Activated CD8-positive, alpha-beta memory T cell treated with anti-CD3 and anti-CD28 coated beads, Interleukin-2, amount 50 U/mL, for 1 hour (primary cell): Measurements from ENCODE around the gene AP2A2.

Experiments
- DNase-seq: peaks from one replicate; pipeline ENCODE4 v3.0.0-alpha.2; 2020; ENCODE audit errors: extremely low read depth

The AP2A2 gene

GRCh38 chr11:996681-997080, 71.0 kb downstream of the AP2A2 start:
- DNase-seq, result no peak

GRCh38 chr11:997907-998306, 72.2 kb downstream of the AP2A2 start:
- no peak for DNase-seq

DNA sequence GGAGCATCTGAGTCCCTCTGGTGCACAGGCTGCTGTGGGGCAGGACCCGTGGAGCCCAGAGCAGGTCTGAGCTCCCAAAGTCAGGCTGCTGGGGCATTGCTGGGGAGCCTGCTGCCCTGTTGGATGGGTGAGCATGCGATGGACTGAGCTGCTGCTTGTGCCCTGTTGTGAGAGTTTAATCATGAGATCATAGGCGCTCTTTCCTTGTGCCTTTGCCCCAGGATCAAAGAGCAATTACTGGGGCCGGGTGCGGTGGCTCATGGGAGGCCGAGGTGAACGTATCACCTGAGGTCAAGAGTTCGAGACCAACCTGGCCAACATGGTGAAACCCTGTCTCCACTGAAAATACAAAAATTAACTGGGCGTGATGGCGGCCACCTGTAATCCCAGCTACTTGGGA, 73.3 kb downstream of the AP2A2 start:
- DNase-seq, result no peak

- no peak for DNase-seq
These were observed 74.9 kb downstream of the AP2A2 start for GRCh38 chr11:1000357-1001278.

GRCh38 chr11:1001617-1002405, 76.1 kb downstream of the AP2A2 start:
- DNase-seq, result no peak

- DNase-seq, result no peak
These were observed 76.8 kb downstream of the AP2A2 start for GRCh38 chr11:1002406-1002984.

DNA sequence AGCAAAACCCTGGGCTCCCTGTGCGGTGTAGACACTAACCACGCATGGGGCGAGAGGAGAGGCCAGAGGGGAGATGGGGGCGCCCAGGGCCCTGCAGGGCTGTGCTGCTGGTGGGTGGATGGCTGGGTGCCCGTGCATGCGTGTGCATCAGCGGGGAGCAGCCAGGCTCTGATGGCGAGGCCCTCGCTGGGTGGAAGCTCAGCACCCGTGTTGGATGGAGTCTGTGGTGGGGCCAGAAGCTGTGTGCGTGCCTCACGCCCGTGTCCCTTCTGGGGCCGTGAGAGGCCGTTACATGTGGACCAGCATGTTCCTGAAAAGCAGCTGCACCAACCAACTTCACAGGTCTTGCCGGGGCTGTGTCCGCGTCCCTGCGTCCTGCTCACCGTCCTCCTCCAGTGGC, 77.5 kb downstream of the AP2A2 start:
- DNase-seq, result no peak

GRCh38 chr11:1005928-1006327, 80.3 kb downstream of the AP2A2 start:
- DNase-seq, result no peak

DNA sequence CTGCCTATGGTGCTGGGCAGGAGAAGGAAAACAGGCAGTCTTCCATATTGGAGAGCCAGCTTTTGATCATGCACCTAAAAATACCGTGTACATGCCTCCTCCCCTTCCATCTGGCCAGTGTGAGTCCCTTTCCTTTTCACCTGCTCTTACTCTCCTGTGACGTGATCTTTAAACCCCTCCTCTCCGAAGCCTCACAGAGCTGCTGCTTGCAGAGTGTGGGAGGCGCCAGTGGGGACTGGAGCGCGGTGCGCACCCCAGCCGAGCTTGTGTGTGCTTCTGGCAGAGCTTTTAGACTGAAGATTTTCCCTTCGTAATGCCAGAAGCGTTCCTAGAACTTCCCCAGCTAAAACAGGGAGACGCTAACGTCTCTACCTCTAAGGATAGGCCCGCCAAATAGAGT, 81.1 kb downstream of the AP2A2 start:
- DNase-seq, result no peak

- DNase-seq, result no peak
These were observed 81.6 kb downstream of the AP2A2 start for GRCh38 chr11:1007279-1007678.

GRCh38 chr11:1008001-1008802, 82.5 kb downstream of the AP2A2 start:
- no peak for DNase-seq

GRCh38 chr11:1008803-1009145, 83.1 kb downstream of the AP2A2 start:
- DNase-seq, result no peak

DNA sequence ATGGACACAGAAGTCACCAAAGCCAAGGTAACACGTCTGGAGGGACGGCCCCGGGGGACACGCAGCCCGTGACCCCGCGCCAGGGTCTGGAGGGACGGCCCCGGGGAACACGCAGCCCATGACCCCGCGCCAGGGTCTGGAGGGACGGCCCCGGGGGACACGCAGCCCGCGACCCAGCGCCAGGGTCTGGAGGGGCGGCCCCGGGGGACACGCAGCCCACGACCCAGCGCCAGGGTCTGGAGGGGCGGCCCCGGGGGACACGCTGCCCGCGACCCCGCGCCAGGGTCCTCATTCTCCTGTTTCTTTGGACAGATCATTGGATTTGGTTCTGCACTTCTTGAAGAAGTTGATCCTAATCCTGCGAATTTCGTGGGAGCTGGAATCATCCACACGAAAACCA, 83.7 kb downstream of the AP2A2 start:
- no peak for DNase-seq

- no peak for DNase-seq
These were observed 84.3 kb downstream of the AP2A2 start for GRCh38 chr11:1009991-1010390.

DNA sequence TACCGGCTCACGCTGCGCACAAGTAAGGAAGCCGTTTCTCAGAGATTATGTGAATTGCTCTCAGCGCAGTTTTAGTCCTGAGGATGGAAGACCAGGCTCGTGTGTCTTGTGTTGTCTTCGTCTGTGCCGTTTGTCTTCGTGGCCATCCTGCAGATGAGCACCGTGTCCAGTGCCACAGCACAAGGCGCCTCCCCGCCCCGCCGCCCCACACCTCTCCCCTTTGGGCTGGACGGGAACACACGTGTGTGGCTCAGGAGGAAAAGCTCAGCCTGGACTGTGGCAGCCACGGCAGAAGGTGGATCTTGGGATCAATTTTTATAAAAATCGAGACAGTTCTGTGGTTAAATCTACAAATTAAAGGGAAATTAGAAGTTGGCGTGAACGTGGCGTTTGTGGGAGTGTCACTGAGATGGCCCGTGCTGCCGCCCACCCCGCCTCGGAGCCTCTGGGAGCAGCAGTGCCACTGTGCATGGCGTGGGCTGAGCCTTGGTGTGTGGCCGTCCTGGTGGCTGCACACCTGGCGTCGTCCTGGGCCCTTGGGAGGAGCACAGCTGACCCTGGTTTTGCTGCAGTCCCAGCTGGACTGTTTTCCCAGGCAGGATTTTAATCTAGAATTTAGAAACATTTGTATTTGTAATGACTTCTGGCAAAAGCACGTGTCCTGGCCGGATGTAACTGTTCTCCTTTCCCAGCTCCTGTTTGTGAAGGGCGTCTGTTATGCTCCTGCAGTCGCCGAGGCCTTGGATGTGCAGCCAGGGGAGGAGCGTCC, 85.1 kb downstream of the AP2A2 start:
- no peak for DNase-seq

DNA sequence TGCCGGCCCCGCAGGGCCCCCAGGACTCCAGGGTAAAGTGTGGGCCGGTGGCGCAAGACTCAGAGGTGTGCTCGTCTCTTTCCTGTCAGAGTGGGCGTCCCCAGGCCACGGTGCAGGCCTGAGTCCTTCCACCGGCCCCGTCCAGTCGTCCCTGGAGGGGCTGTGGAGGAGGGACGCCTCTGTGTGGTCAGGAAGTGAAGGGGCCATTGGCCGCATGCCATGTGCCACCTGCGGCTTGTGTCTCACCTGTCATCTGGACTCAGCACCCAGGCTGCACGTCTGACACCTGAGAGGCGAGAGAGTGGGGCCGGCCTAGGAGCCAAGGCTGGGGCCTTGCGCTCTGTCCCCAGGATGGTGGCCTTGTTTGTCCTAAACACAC, 85.6 kb downstream of the AP2A2 start:
- DNase-seq, result no peak

- DNase-seq, result no peak
These were observed 86.6 kb downstream of the AP2A2 start for GRCh38 chr11:1012291-1012690.

DNA sequence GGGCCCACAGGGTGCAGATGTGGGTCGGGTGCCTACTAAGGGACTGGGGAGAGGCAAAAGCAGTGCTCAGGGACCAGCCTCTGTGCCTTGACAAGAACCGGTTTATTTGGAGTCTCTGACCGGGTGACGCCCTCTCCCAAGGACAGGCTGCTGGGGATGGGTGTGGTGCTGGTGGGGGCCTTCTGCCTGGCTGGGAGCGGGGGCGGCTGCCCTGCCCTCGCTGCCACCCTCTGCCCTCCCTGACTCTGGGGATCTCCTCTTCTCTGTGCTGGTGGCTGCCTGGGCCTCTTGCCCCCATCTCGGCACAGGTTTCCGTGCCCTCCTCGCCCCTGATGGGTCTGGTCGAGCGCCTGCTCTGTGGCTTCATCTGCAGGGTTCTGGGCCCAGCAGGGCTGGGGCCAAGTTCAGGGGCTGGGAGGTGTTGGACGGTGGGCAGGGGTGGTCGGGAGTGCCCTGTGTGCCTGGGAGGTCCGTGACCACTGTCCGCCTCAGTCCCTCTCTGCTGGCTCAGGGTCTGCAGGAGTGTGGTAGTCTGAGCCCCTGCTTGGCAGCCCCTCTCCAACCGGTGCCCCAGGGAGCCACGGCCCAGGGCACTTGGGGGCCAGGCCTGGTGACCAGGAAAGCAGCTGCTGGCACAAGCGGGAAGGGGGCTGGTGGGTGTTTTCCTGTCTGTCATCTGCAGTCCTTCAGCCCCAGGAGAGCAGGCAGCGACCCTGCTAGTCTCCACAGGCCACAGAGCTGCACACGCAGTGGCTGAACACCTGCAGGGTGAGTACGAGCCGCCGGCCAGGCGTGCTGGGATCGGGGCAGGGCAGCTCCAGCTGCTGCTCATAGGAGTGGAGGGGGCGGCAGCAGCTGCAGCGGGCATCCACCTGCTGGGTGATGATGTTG, 87.3 kb downstream of the AP2A2 start:
- DNase-seq, result no peak

GRCh38 chr11:1013631-1013935, 87.9 kb downstream of the AP2A2 start:
- no peak for DNase-seq

- no peak for DNase-seq
These were observed 88.6 kb downstream of the AP2A2 start for GRCh38 chr11:1014276-1014675.
